ENCODE results near the gene ST14.

GRCh38 chr11:130163346-130164220 is 4.0 kb downstream of the ST14 start:
- TF ChIP-seq, protein P1, sequence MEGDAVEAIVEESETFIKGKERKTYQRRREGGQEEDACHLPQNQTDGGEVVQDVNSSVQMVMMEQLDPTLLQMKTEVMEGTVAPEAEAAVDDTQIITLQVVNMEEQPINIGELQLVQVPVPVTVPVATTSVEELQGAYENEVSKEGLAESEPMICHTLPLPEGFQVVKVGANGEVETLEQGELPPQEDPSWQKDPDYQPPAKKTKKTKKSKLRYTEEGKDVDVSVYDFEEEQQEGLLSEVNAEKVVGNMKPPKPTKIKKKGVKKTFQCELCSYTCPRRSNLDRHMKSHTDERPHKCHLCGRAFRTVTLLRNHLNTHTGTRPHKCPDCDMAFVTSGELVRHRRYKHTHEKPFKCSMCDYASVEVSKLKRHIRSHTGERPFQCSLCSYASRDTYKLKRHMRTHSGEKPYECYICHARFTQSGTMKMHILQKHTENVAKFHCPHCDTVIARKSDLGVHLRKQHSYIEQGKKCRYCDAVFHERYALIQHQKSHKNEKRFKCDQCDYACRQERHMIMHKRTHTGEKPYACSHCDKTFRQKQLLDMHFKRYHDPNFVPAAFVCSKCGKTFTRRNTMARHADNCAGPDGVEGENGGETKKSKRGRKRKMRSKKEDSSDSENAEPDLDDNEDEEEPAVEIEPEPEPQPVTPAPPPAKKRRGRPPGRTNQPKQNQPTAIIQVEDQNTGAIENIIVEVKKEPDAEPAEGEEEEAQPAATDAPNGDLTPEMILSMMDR (conservative IDR thresholded peaks at IDR 0.05; ENCODE audit: low read depth, low read length), result no peak
- TF ChIP-seq EZH2 (IDR thresholded peaks at IDR 0.05; ENCODE audit: borderline replicate concordance, low read depth, low read length, poor library complexity, severe bottlenecking), result no peak
